GM19351 (cell line): ENCODE measurements around the gene CCDC201.
"Not testable (repeated sequence)": the region's sequence is repeated elsewhere in the genome, so short reads cannot be mapped to it uniquely, and the experiment has no call there.

Experiments used
- ATAC-seq: cut with Tn5 transposase; IDR thresholded peaks from one replicate; pipeline ENCODE4 v1.9.1; 2021; ENCODE audit warnings: mild to moderate bottlenecking, moderate library complexity; ENCODE audit not compliant: unreplicated experiment

Gene CCDC201

GRCh38 chr7:45827731-45828130 is 45.2 kb downstream of the CCDC201 start:
- not testable (repeated sequence) for ATAC-seq

- not testable (repeated sequence) for ATAC-seq
These were observed 46.3 kb downstream of the CCDC201 start for GRCh38 chr7:45826550-45826949.

GRCh38 chr7:45818763-45819162 is 54.1 kb downstream of the CCDC201 start:
- not testable (repeated sequence) for ATAC-seq

- not testable (repeated sequence) for ATAC-seq
These were observed 55.0 kb downstream of the CCDC201 start for GRCh38 chr7:45817913-45818312.

- ATAC-seq: not testable (repeated sequence)
These were observed 55.9 kb downstream of the CCDC201 start for GRCh38 chr7:45817016-45817415.

- ATAC-seq: not testable (repeated sequence)
These were observed 58.4 kb downstream of the CCDC201 start for GRCh38 chr7:45814216-45815118.

- not testable (repeated sequence) for ATAC-seq
These were observed 59.1 kb downstream of the CCDC201 start for GRCh38 chr7:45813771-45814170.

GRCh38 chr7:45812946-45813345 is 59.9 kb downstream of the CCDC201 start:
- ATAC-seq: no peak

- not testable (repeated sequence) for ATAC-seq
These were observed 61.1 kb downstream of the CCDC201 start for GRCh38 chr7:45811652-45812234.

GRCh38 chr7:45810451-45811005 is 62.4 kb downstream of the CCDC201 start:
- ATAC-seq: not testable (repeated sequence)
